HEK293 (cell line): ENCODE results near the gene EXOC3L2.

ENCODE experiments used
- CTCF ChIP-seq: fragments of 450-650 bp; formaldehyde crosslinking; IDR thresholded peaks from 2 replicates; pipeline ENCODE4 v1.5.1; 2016; ENCODE audit warnings: missing biosample characterization, missing genetic modification characterization
- ZNF157 ChIP-seq: fragments of 450-650 bp; formaldehyde crosslinking; IDR thresholded peaks from 2 replicates; pipeline ENCODE4 v1.5.1; 2016; ENCODE audit warnings: missing biosample characterization, missing genetic modification characterization
- ZNF677 ChIP-seq: fragments of 450-650 bp; IDR thresholded peaks from 2 replicates; pipeline ENCODE4 v1.5.0; 2018; ENCODE audit warnings: missing biosample characterization, mild to moderate bottlenecking, missing genetic modification characterization, moderate library complexity
- ZSCAN30 ChIP-seq: fragments of 450-650 bp; IDR thresholded peaks from 2 replicates; pipeline ENCODE4 v1.5.1; 2018; ENCODE audit warnings: missing biosample characterization, mild to moderate bottlenecking, missing genetic modification characterization, moderate library complexity

- no peak for TF ChIP-seq ZNF157 (tag by site-specific recombination)
- no peak for TF ChIP-seq CTCF (tag by site-specific recombination)
- TF ChIP-seq ZSCAN30 (tag by site-specific recombination), result no peak
- no peak for TF ChIP-seq ZNF677
Measured at GRCh38 chr19:45278087-45278486, 32.9 kb upstream of the EXOC3L2 start.
